Measurements from ENCODE around the gene MEIOC. TPM values are rescaled to one million over a fixed set of nuclear protein-coding genes. Genes with fewer than 3 reads are reported as not detected.

Gene MEIOC
- total and polyA plus RNA-seq, 9 of the 15 experiments (the other 6 are each of a cell fraction or from before 2014, with no cell fraction given) = 0.04 to 0.23 (median 0.06) TPM; not detected in 5

DNA sequence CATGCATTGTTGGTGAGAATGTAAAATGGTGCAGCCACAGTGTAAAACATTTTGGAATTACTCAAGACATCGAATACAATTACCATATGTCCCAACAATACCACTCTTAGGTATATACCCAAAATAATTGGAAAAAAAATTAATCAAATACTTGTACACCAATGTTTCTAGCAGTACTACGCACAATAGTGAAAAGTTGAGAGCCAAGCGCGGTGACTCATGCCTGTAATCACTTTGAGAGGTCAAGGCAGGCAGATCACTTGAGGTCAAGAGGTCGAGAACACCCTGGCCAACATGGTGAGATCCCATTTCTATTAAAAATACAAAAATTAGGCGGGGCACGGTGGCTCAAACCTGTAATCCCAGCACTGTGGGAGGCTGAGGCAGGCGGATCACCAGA is 3.5 kb upstream of the MEIOC start (continued):
- TF ChIP-seq, protein P1, sequence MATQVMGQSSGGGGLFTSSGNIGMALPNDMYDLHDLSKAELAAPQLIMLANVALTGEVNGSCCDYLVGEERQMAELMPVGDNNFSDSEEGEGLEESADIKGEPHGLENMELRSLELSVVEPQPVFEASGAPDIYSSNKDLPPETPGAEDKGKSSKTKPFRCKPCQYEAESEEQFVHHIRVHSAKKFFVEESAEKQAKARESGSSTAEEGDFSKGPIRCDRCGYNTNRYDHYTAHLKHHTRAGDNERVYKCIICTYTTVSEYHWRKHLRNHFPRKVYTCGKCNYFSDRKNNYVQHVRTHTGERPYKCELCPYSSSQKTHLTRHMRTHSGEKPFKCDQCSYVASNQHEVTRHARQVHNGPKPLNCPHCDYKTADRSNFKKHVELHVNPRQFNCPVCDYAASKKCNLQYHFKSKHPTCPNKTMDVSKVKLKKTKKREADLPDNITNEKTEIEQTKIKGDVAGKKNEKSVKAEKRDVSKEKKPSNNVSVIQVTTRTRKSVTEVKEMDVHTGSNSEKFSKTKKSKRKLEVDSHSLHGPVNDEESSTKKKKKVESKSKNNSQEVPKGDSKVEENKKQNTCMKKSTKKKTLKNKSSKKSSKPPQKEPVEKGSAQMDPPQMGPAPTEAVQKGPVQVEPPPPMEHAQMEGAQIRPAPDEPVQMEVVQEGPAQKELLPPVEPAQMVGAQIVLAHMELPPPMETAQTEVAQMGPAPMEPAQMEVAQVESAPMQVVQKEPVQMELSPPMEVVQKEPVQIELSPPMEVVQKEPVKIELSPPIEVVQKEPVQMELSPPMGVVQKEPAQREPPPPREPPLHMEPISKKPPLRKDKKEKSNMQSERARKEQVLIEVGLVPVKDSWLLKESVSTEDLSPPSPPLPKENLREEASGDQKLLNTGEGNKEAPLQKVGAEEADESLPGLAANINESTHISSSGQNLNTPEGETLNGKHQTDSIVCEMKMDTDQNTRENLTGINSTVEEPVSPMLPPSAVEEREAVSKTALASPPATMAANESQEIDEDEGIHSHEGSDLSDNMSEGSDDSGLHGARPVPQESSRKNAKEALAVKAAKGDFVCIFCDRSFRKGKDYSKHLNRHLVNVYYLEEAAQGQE (IDR thresholded peaks at IDR 0.05; ENCODE audit: borderline replicate concordance) = no peak
- TF ChIP-seq, protein P1 (CRISPR knock-in tag; IDR thresholded peaks at IDR 0.05; ENCODE audit: low read depth) = no peak
- TF ChIP-seq ZNF175 (CRISPR knock-in tag; IDR thresholded peaks at IDR 0.05; ENCODE audit: low read depth) (peak; percentile 98), E2F5 (CRISPR knock-in tag; IDR thresholded peaks at IDR 0.05) (no peak), NKRF (IDR thresholded peaks at IDR 0.05; ENCODE audit: borderline replicate concordance) (no peak), ETV5 (CRISPR knock-in tag; IDR thresholded peaks at IDR 0.05; ENCODE audit: low read depth) (no peak), FOXA1 (IDR thresholded peaks at IDR 0.05; ENCODE audit: borderline replicate concordance) (no peak), KDM1A (IDR thresholded peaks at IDR 0.05) (peak in 1 of 2 experiments; percentile 18; a peak in 1 of 4 replicates), ZNF146 (CRISPR knock-in tag; IDR thresholded peaks at IDR 0.05; ENCODE audit: unreplicated experiment) (no peak), CBFB (CRISPR knock-in tag; IDR thresholded peaks at IDR 0.05) (no peak), HLTF (IDR thresholded peaks at IDR 0.05) (no peak), BCL6 (CRISPR knock-in tag; IDR thresholded peaks at IDR 0.05) (no peak), EZH2 (IDR thresholded peaks at IDR 0.05; ENCODE audit: borderline replicate concordance, low read depth, low read length) (no peak), U2AF1 (optimal IDR thresholded peaks at IDR 0.05; ENCODE audit: low read depth, low read length) (no peak), ZNF311 (CRISPR knock-in tag; IDR thresholded peaks at IDR 0.05) (no peak), FOXM1 (IDR thresholded peaks at IDR 0.05; ENCODE audit: low read depth) (no peak), FOXM1 (CRISPR knock-in tag; IDR thresholded peaks at IDR 0.05; ENCODE audit: low read depth) (no peak)
- TF ChIP-seq, protein P2, sequence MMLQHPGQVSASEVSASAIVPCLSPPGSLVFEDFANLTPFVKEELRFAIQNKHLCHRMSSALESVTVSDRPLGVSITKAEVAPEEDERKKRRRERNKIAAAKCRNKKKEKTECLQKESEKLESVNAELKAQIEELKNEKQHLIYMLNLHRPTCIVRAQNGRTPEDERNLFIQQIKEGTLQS (IDR thresholded peaks at IDR 0.05) = peak; percentile 55
- TF ChIP-seq, protein P2 (CRISPR knock-in tag; conservative IDR thresholded peaks at IDR 0.05) = no peak

Measured in K562 (cell line).